ENCODE results near the gene RELL1.

RELL1 gene

DNA sequence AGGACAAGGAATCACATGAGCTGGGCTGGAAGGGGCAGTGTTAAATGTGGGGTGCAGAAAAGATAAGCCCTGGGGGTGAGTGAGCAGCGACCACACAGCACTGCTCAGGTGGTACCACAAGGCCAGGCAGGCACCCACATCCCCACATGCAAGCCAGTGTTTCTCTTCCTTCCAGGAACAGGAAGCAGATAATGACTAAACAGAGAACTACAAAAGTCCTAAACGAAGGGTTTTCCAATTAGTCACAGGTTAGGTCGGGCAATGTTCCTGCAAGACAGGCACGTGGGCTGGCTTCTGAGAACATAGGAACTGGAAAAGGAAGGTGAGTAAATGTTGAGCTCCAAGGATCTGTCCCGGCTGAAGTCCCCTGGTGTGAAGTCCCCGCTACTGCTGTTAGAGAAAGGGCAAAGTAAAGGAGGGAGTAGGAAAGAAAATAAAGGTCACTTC, 19.5 kb downstream of the RELL1 start:
- H3K36me3 Mint-ChIP-seq, result peaks cover 21% of the 10 kb centered on the region
- DNase-seq, result peak; percentile 31
- no peak overlapping the region for H3K4me3 Mint-ChIP-seq
- peak overlapping the region; percentile 29 for H3K27ac Mint-ChIP-seq
- CTCF ChIA-PET, result interaction anchor here (1.1 kb wide), 1 partner anchor 64 kb away, joined by 3 read pairs; no protein-coding TSS in a partner anchor
- no peaks in the 10 kb centered on the region for H3K9me3 Mint-ChIP-seq
- peaks cover 65% of the 10 kb centered on the region for H3K4me1 Mint-ChIP-seq
- no peaks in the 10 kb centered on the region for H3K27me3 Mint-ChIP-seq

DNA sequence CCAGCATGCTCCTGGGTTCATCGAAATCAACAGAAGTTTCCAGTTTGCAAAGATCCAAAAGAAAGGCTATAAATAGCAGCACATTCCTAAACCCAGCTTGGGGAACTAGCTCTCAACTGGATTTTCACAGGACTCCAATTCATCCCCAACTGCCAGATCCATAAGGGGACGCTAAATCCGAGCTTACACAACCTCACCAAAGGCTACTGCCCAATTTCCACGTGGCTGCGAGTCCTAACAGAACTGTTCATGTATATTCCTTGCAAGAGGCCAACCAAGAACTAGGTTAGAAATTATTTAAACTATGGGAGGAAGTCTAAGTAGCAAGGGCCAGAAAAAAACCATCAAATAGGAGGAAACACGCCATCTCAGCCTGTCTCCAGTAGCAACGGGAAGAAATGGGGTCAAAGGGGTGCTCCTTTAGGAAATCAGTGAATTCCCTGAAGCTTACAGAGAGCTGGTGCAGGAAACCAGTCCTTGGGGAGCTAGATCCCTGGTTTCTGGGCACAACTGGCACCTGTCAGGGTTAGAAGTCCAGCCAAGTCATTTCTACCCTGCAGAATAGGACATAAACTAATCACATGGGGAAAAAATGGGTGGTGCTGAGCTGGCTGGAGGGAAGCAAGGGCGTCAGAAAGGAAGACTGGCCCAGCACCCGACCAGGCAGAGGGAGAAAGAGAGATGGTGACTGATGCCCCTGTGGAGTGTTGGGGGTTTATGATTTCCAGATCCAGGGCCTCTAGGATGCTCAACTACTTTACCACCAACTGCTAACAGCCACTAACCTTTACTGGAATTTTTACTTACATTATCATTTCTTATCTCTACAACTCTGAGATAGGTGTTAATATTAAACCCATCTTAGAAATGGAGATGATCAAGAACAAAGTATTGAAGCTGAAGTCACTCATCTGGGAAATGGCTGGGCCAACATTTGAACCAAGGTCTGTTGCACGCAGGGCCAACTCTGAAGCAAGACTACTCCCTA, 20.5 kb downstream of the RELL1 start:
- Mint-ChIP-seq H3K4me1 (peaks cover 60% of the 10 kb centered on the region), H3K4me3 (no peak overlapping the region), H3K27me3 (no peaks in the 10 kb centered on the region), H3K9me3 (no peaks in the 10 kb centered on the region), H3K27ac (no peak overlapping the region), H3K36me3 (peaks cover 24% of the 10 kb centered on the region)
- CTCF ChIA-PET, result interaction anchor here (0.7 to 1.1 kb wide), 2 partner anchors 63 kb away, joined by 3 read pairs; no protein-coding TSS in a partner anchor
- DNase-seq, result no peak

DNA sequence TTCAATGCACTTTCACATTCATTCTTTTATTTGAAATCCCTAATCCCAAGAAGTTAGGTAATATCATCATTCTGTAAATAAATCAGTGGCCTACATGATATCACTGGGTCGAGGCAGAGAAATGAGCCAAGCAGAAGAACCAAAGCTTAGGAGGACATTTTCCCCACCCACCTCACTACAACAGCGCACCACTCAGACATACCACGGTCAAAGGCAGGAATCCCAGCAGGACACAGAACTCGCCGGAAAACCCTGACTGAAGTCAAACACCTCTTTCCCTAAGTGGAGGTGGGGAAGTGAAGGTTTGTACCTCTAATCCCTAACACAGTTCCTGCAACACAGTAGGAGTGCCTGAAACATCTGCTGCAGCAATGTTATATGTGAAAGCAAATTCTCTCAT, 21.5 kb downstream of the RELL1 start:
- no peak overlapping the region for H3K4me3 Mint-ChIP-seq
- no peaks in the 10 kb centered on the region for H3K9me3 Mint-ChIP-seq
- peaks cover 61% of the 10 kb centered on the region for H3K4me1 Mint-ChIP-seq
- no peak for DNase-seq
- CTCF ChIA-PET, result no interaction called here
- no peak overlapping the region for H3K27ac Mint-ChIP-seq
- H3K36me3 Mint-ChIP-seq, result peaks cover 28% of the 10 kb centered on the region
- no peaks in the 10 kb centered on the region for H3K27me3 Mint-ChIP-seq

DNA sequence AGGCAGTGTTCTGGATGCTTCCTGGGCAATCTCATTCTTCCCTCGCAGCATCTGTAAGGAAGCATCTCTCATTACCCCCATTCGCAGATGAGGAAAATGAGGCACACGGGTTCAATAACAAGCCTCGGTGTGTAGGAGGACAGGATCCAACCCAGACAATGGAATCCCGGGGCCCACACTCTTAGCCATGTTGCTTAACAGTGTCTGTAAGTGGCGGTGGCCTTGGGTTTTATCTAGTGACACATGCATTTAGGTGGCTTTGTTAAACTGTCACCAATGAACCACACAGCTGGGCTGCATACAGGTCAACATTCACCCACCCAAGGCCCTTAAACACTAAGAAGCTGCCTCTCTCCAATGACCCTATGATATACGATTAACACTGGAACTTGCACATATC, 22.6 kb downstream of the RELL1 start:
- CTCF ChIA-PET, result no interaction called here
- DNase-seq, result no peak
- H3K36me3 Mint-ChIP-seq, result peaks cover 37% of the 10 kb centered on the region
- H3K9me3 Mint-ChIP-seq, result peaks cover 6% of the 10 kb centered on the region
- H3K27ac Mint-ChIP-seq, result peak overlapping the region; percentile 71
- no peak overlapping the region for H3K4me3 Mint-ChIP-seq
- no peaks in the 10 kb centered on the region for H3K27me3 Mint-ChIP-seq
- H3K4me1 Mint-ChIP-seq, result peaks cover 72% of the 10 kb centered on the region

DNA sequence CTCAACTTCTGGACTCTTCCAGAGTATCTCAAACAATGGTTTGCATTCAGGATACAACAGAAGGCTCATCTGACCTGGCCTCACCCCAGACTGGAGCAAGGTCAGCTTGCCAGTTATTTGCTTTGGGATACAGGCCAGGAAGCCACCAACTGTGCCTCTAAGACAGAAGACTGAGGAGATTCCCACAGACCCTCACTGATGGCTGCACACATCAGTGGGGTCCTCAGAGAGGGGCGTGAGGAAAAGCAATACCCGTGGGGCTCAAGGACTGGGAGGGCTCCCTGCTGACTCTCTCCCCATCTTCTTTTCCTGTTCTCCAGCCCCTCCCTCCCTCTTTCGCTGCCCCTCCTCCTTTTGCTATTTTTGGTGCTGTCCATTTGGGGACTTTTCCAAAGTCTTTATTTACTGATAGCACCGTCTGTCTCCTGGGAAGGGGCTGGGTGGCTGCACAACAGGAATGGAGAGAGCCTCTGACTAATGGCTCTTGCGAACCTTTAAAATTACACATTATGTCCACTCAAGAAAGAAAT, 23.2 kb downstream of the RELL1 start:
- no peaks in the 10 kb centered on the region for H3K27me3 Mint-ChIP-seq
- DNase-seq, result no peak
- peaks cover 74% of the 10 kb centered on the region for H3K4me1 Mint-ChIP-seq
- peaks cover 40% of the 10 kb centered on the region for H3K36me3 Mint-ChIP-seq
- CTCF ChIA-PET, result no interaction called here
- H3K4me3 Mint-ChIP-seq, result no peak overlapping the region
- peaks cover 10% of the 10 kb centered on the region for H3K9me3 Mint-ChIP-seq
- H3K27ac Mint-ChIP-seq, result no peak overlapping the region

GRCh38 chr4:37662251-37662650, 23.9 kb downstream of the RELL1 start:
- Mint-ChIP-seq H3K36me3 (peaks cover 44% of the 10 kb centered on the region), H3K4me1 (peaks cover 67% of the 10 kb centered on the region)

DNA sequence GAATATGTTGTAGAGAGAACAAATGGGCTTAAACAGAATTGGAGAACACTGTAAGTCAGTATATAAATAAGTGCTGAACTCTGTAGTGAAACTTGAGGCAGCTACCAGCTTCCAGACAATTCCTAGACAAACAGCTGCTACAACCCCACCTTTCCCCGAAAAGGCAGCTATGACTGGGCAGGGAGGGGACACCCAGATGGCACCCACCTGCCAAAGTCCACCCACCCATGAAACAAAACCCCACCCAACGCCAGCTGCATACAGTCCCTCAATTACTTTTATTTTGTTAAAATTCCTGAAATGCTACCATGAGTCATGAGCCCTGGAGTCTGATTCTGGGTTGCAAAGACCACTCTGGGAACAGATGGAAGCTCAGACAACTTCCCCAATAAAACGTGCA, 24.4 kb downstream of the RELL1 start:
- no peak for DNase-seq
- Mint-ChIP-seq H3K9me3 (peaks cover 15% of the 10 kb centered on the region), H3K27ac (no peak overlapping the region), H3K36me3 (peaks cover 44% of the 10 kb centered on the region), H3K27me3 (no peaks in the 10 kb centered on the region), H3K4me3 (no peak overlapping the region), H3K4me1 (peaks cover 63% of the 10 kb centered on the region)
- CTCF ChIA-PET, result interaction anchor here (0.6 to 1.3 kb wide), 2 partner anchors 10 to 59 kb away, joined by 3 read pairs; no protein-coding TSS in a partner anchor

More at GRCh38 chr4:37662251-37662650, 23.9 kb downstream of the RELL1 start:
- no peak overlapping the region for H3K4me3 Mint-ChIP-seq
- CTCF ChIA-PET, result no interaction called here
- no peak overlapping the region for H3K27ac Mint-ChIP-seq
- peaks cover 13% of the 10 kb centered on the region for H3K9me3 Mint-ChIP-seq
- no peaks in the 10 kb centered on the region for H3K27me3 Mint-ChIP-seq
- DNase-seq, result no peak

GRCh38 chr4:37659696-37660095, 26.5 kb downstream of the RELL1 start:
- no peak for DNase-seq
- Mint-ChIP-seq H3K27ac (no peak overlapping the region), H3K36me3 (peaks cover 56% of the 10 kb centered on the region), H3K4me3 (no peak overlapping the region), H3K4me1 (peaks cover 42% of the 10 kb centered on the region), H3K9me3 (peaks cover 27% of the 10 kb centered on the region), H3K27me3 (no peaks in the 10 kb centered on the region)
- CTCF ChIA-PET, result no interaction called here

GRCh38 chr4:37656649-37657048, 29.5 kb downstream of the RELL1 start:
- Mint-ChIP-seq H3K4me1 (peaks cover 38% of the 10 kb centered on the region), H3K4me3 (no peak overlapping the region), H3K27me3 (no peaks in the 10 kb centered on the region), H3K27ac (no peak overlapping the region), H3K36me3 (peaks cover 63% of the 10 kb centered on the region), H3K9me3 (peaks cover 27% of the 10 kb centered on the region)
- CTCF ChIA-PET, result interaction anchor here (0.7 kb wide), 1 partner anchor 413 kb away, joined by 3 read pairs; no protein-coding TSS in a partner anchor
- DNase-seq, result no peak

- H3K36me3 Mint-ChIP-seq, result peaks cover 56% of the 10 kb centered on the region
- no peaks in the 10 kb centered on the region for H3K27me3 Mint-ChIP-seq
- H3K4me3 Mint-ChIP-seq, result no peak overlapping the region
- DNase-seq, result no peak
- CTCF ChIA-PET, result no interaction called here
- peaks cover 14% of the 10 kb centered on the region for H3K4me1 Mint-ChIP-seq
- H3K27ac Mint-ChIP-seq, result no peak overlapping the region
- H3K9me3 Mint-ChIP-seq, result peaks cover 22% of the 10 kb centered on the region
Measured at GRCh38 chr4:37653601-37654000, 32.6 kb downstream of the RELL1 start.

GRCh38 chr4:37652747-37653527, 33.2 kb downstream of the RELL1 start:
- CTCF ChIA-PET, result interaction anchor here (1.3 kb wide), 1 partner anchor 8 kb away, joined by 3 read pairs; no protein-coding TSS in a partner anchor
- no peak overlapping the region for H3K27ac Mint-ChIP-seq
- peaks cover 58% of the 10 kb centered on the region for H3K36me3 Mint-ChIP-seq
- H3K4me1 Mint-ChIP-seq, result peaks cover 11% of the 10 kb centered on the region
- H3K4me3 Mint-ChIP-seq, result no peak overlapping the region
- no peaks in the 10 kb centered on the region for H3K27me3 Mint-ChIP-seq
- DNase-seq, result no peak
- peaks cover 17% of the 10 kb centered on the region for H3K9me3 Mint-ChIP-seq

- Mint-ChIP-seq H3K27me3 (no peaks in the 10 kb centered on the region), H3K36me3 (peaks cover 55% of the 10 kb centered on the region), H3K27ac (no peak overlapping the region), H3K4me1 (peaks cover 11% of the 10 kb centered on the region), H3K9me3 (peaks cover 12% of the 10 kb centered on the region), H3K4me3 (no peak overlapping the region)
- CTCF ChIA-PET, result interaction anchor here (1.3 kb wide), 1 partner anchor 9 kb away, joined by 3 read pairs; no protein-coding TSS in a partner anchor
- DNase-seq, result no peak
Measured at GRCh38 chr4:37651781-37652377, 34.3 kb downstream of the RELL1 start.

GRCh38 chr4:37650481-37650880, 35.7 kb downstream of the RELL1 start:
- Mint-ChIP-seq H3K27ac (no peak overlapping the region), H3K9me3 (peaks cover under 1% of the 10 kb centered on the region), H3K4me3 (no peak overlapping the region), H3K36me3 (peaks cover 51% of the 10 kb centered on the region), H3K4me1 (peaks cover 11% of the 10 kb centered on the region), H3K27me3 (no peaks in the 10 kb centered on the region)
- no peak for DNase-seq
- CTCF ChIA-PET, result no interaction called here

DNA sequence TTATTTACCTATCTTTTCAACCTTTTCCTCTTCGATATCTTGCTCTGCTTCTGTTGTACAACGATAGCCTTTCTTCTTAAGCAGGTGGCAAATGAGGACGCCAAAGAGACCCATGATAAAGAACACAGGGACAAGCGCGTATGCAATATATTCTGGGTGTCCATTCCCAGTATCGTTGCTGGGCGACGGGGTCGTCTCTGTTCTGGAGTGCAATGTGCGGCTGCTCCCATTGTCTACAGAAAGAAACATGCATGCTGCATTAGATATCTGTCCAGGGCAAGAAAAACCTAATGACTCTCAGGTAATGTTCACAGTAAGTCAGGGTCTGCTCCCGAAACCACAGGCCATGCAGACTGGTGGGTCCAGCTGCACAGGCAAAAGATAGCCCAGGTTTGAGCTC, 36.9 kb downstream of the RELL1 start:
- peaks cover 46% of the 10 kb centered on the region for H3K36me3 Mint-ChIP-seq
- peaks cover 11% of the 10 kb centered on the region for H3K4me1 Mint-ChIP-seq
- no peaks in the 10 kb centered on the region for H3K9me3 Mint-ChIP-seq
- DNase-seq, result no peak
- CTCF ChIA-PET, result no interaction called here
- no peak overlapping the region for H3K4me3 Mint-ChIP-seq
- H3K27ac Mint-ChIP-seq, result no peak overlapping the region
- H3K27me3 Mint-ChIP-seq, result no peaks in the 10 kb centered on the region
